Hepatocyte (in vitro differentiated cells): ENCODE measurements around the gene SLC38A2. TPM values are rescaled to one million over a fixed set of nuclear protein-coding genes. Genes with fewer than 3 reads are reported as not detected.

ENCODE experiments used
- DNase-seq: peaks from one replicate; pipeline ENCODE4 v3.0.0-alpha.2; 2016; ENCODE audit warnings: low spot score
- H2AFZ ChIP-seq: fragments of 200-600 bp; sonication (generic); 2 replicates; pipeline ENCODE4 v1.6.0; 2016; ENCODE audit warnings: antibody characterized with exemption, mild to moderate bottlenecking
- H3K27ac ChIP-seq: fragments of 200-600 bp; sonication (generic); 2 replicates; pipeline ENCODE4 v1.5.1; 2016; ENCODE audit warnings: mild to moderate bottlenecking
- H3K27me3 ChIP-seq: fragments of 200-600 bp; sonication (generic); 2 replicates; pipeline ENCODE4 v1.6.1; 2016
- H3K36me3 ChIP-seq: fragments of 200-600 bp; sonication (generic); replicated peaks from 2 replicates; pipeline ENCODE4 v1.5.1; 2016; ENCODE audit warnings: low read depth; ENCODE audit not compliant: insufficient read depth
- H3K4me1 ChIP-seq: fragments of 200-600 bp; sonication (generic); 2 replicates; pipeline ENCODE4 v1.5.1; 2016; ENCODE audit warnings: mild to moderate bottlenecking, moderate library complexity; ENCODE audit not compliant: insufficient read depth
- H3K4me2 ChIP-seq: fragments of 200-600 bp; sonication (generic); 2 replicates; pipeline ENCODE4 v1.6.0; 2016
- H3K4me3 ChIP-seq: fragments of 200-600 bp; sonication (generic); 2 replicates; pipeline ENCODE4 v1.5.1; 2016; ENCODE audit warnings: mild to moderate bottlenecking
- H3K79me2 ChIP-seq: fragments of 200-600 bp; sonication (generic); 2 replicates; pipeline ENCODE4 v1.6.0; 2017; ENCODE audit warnings: mild to moderate bottlenecking
- H3K9me2 ChIP-seq: fragments of 200-600 bp; sonication (generic); replicated peaks from 2 replicates; pipeline ENCODE4 v1.6.0; 2017; ENCODE audit warnings: mild to moderate bottlenecking; ENCODE audit not compliant: insufficient read depth
- H3K9me3 ChIP-seq: fragments of 200-600 bp; sonication (generic); 2 replicates; pipeline ENCODE4 v1.5.1; 2016; ENCODE audit warnings: low read depth, mild to moderate bottlenecking
- H4K20me1 ChIP-seq: fragments of 200-600 bp; sonication (generic); 2 replicates; pipeline ENCODE4 v1.6.0; 2016; ENCODE audit warnings: mild to moderate bottlenecking; ENCODE audit not compliant: insufficient read depth, poor library complexity, severe bottlenecking
- EZH2 ChIP-seq: fragments of 200-600 bp; sonication (generic); IDR thresholded peaks from 2 replicates; pipeline ENCODE4 v1.6.1; 2016; ENCODE audit warnings: antibody characterized with exemption, mild to moderate bottlenecking, borderline replicate concordance
- EZH2phosphoT487 ChIP-seq: fragments of 200-600 bp; sonication (generic); IDR thresholded peaks from one replicate; pipeline ENCODE4 v1.6.1; 2018; ENCODE audit warnings: antibody characterized with exemption, mild to moderate bottlenecking, low read depth, moderate library complexity; ENCODE audit not compliant: unreplicated experiment, severe bottlenecking
- WGBS: methylation state at CpG from one replicate; pipeline ENCODE4 v1.1.6; 2016; ENCODE audit warnings: low lambda C conversion rate; ENCODE audit errors: missing lambda C conversion rate; 5-methylcytosine and 5-hydroxymethylcytosine counted together
- polyA plus RNA-seq: library from polyadenylated mRNA; unstranded; fragments of >200 nt; fragmentation: Nextera tagmentation; extraction: Ambion mirVana; gene quantifications from 2 replicates; pipeline ENCODE4 v1.2.1, GENCODE V29; 2016
- total RNA-seq: library from RNA; depleted of rRNA; stranded (reverse); fragments of >200 nt; gene quantifications from 2 replicates; pipeline ENCODE4 v1.2.3, GENCODE V29; 2014
- TF ChIP-seq, protein P1 (sequence below): fragments of 200-600 bp; sonication (generic); IDR thresholded peaks from 2 replicates; pipeline ENCODE4 v1.5.1; 2016; ENCODE audit warnings: antibody characterized with exemption, mild to moderate bottlenecking; ENCODE audit not compliant: poor library complexity

Gene SLC38A2
- total and polyA plus RNA-seq, 2 experiments from 2014 or later = 139 to 373 TPM

DNA sequence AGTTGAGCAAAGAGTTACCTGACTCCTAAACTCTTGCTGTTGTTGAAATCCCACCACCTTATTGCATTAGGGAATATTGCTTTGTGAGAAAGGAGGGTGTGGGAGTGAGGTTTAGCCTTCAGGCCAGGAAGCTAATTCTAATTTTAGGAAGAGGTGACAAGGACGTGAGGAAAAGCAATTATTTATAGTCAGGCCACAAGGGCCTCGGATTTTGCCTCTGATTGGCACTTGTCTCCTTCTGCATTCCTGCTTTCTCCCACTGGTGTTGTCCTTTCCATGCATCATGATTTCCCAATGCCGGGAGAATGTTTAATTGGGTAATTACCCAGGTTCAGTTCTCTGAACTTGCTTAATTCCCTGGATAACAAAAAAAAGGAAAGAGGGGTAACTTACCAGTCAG, 37.9 kb upstream of the SLC38A2 start:
- Histone ChIP-seq H3K9me3 (no peaks in the 10 kb centered on the region), H3K79me2 (no peaks in the 10 kb centered on the region), H3K4me2 (no peak overlapping the region), H3K27ac (no peak overlapping the region), H3K4me1 (no peaks in the 10 kb centered on the region), H3K27me3 (no peaks in the 10 kb centered on the region), H3K9me2 (no peaks in the 10 kb centered on the region), H3K36me3 (no peaks in the 10 kb centered on the region), H4K20me1 (no peaks in the 10 kb centered on the region), H3K4me3 (no peak overlapping the region), H2AFZ (no peak overlapping the region)
- DNase-seq = no peak
- WGBS = 76% methylated on average over 3 of the region's 3 CpGs
- no peak for TF ChIP-seq EZH2
- TF ChIP-seq, protein P1, sequence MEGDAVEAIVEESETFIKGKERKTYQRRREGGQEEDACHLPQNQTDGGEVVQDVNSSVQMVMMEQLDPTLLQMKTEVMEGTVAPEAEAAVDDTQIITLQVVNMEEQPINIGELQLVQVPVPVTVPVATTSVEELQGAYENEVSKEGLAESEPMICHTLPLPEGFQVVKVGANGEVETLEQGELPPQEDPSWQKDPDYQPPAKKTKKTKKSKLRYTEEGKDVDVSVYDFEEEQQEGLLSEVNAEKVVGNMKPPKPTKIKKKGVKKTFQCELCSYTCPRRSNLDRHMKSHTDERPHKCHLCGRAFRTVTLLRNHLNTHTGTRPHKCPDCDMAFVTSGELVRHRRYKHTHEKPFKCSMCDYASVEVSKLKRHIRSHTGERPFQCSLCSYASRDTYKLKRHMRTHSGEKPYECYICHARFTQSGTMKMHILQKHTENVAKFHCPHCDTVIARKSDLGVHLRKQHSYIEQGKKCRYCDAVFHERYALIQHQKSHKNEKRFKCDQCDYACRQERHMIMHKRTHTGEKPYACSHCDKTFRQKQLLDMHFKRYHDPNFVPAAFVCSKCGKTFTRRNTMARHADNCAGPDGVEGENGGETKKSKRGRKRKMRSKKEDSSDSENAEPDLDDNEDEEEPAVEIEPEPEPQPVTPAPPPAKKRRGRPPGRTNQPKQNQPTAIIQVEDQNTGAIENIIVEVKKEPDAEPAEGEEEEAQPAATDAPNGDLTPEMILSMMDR = no peak
- TF ChIP-seq EZH2phosphoT487 = no peak

DNA sequence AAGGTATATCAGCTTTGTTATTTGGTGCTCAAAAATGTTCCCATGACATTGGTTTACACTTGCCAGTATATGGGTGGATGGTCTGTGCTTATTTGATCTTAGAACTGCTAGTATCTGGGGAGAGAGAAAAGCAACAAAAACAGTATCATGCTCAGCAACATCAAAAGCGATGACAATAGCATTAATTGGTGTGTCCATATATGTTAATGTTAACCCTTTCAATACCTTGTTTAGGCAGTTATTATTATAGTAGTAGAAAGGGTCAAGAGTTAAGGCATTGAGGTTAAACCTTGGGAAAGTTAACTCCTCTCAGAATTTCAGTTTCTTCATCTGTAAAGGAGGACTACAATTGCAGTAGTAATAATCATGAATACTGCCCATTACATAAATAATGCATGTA, 37.4 kb upstream of the SLC38A2 start:
- Histone ChIP-seq H4K20me1 (no peaks in the 10 kb centered on the region), H3K79me2 (no peaks in the 10 kb centered on the region), H3K9me3 (no peaks in the 10 kb centered on the region), H3K4me3 (no peak overlapping the region), H3K27ac (no peak overlapping the region), H3K4me2 (no peak overlapping the region), H2AFZ (no peak overlapping the region), H3K27me3 (no peaks in the 10 kb centered on the region), H3K4me1 (no peaks in the 10 kb centered on the region), H3K9me2 (no peaks in the 10 kb centered on the region), H3K36me3 (no peaks in the 10 kb centered on the region)
- no peak for DNase-seq
- no peak for TF ChIP-seq EZH2phosphoT487
- TF ChIP-seq EZH2 = no peak
- TF ChIP-seq, protein P1 = no peak
- WGBS = 91% methylated on average over 1 of the region's 1 CpG

DNA sequence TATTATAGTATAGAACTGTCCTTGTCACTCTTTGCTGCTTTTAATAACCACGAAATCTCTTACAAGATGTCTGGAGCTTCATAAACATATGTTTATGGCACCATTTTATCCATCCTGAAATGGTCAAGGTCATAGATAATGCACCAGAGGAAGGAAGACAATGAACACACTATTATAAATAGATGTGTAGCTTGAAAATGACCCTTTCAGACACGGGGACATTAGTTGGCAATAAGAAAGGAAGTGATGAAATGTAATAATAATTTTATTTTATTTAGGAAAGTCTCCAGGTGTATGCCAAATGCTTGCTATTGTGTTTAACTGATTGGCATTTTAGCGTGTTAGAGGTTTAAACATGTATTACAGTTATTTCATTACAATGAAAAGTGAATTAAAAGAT, 36.8 kb upstream of the SLC38A2 start:
- WGBS = 55% methylated on average over 3 of the region's 3 CpGs
- H4K20me1 ChIP-seq = no peaks in the 10 kb centered on the region

More for the DNA sequence above, 36.8 kb upstream of the SLC38A2 start:
- Histone ChIP-seq H3K4me2 (no peak overlapping the region), H3K4me3 (no peak overlapping the region), H3K36me3 (no peaks in the 10 kb centered on the region), H3K27me3 (no peaks in the 10 kb centered on the region), H2AFZ (no peak overlapping the region), H3K79me2 (no peaks in the 10 kb centered on the region), H3K4me1 (no peaks in the 10 kb centered on the region), H3K9me3 (no peaks in the 10 kb centered on the region), H3K9me2 (no peaks in the 10 kb centered on the region), H3K27ac (no peak overlapping the region)
- TF ChIP-seq EZH2 (no peak), EZH2phosphoT487 (no peak)
- TF ChIP-seq, protein P1 = no peak
- no peak for DNase-seq
